HCT116 (cell line): Measurements from ENCODE around the gene UBA6. TPM values are rescaled to one million over a fixed set of nuclear protein-coding genes. Genes with fewer than 3 reads are reported as not detected.

ENCODE experiments used
- ATAC-seq: fragments of 200-7000 bp; cut with Tn5 transposase; 2 replicates; pipeline ENCODE4 v1.9.1; 2020; ENCODE audit warnings: mild to moderate bottlenecking, moderate library complexity
- BruUV-seq: library from RNA; stranded (reverse); fragments of 400-500 nt; replicated peaks from 2 replicates; lab custom pipeline; 2021; lab: Mats Ljungman, UMichigan
- CTCF ChIA-PET: fragments of 300-600 bp; sonication (Branson Sonifier 250); formaldehyde crosslinking; loops from one replicate; lab custom pipeline; 2021; ENCODE audit warnings: antibody characterized with exemption; lab: Charles Lee
- POLR2A ChIA-PET: fragments of 300-600, 350-600 bp; sonication (Branson Sonifier 250); formaldehyde crosslinking; loops from one replicate; lab custom pipeline; 2021; ENCODE audit warnings: antibody characterized with exemption; lab: Charles Lee
- RAD21 ChIA-PET, 2 experiments: fragments of 300-600 bp; sonication (Branson Sonifier 250); formaldehyde crosslinking; loops; one replicate each; lab custom pipeline; 2023; ENCODE audit warnings: low total read pairs in 2 of 2; ENCODE audit not compliant: uncharacterized antibody in 2 of 2, unreplicated experiment in 2 of 2, low non-redundant PET in 1 of 2; lab: Charles Lee
- DNase-seq: peaks from one replicate; pipeline ENCODE4 v3.0.0-alpha.2; 2010; ENCODE audit warnings: low read depth, low spot score
- H2AFZ ChIP-seq: fragments of 200-600 bp; shearing (Covaris generic), sonication (generic); 2 replicates; pipeline ENCODE4 v1.6.1; 2017; ENCODE audit warnings: low read depth, mixed run types, mixed read lengths, antibody characterized with exemption, low read length; ENCODE audit not compliant: poor library complexity, severe bottlenecking
- H3K27ac ChIP-seq: 2 replicates; pipeline ENCODE4 v1.5.1; 2012; ENCODE audit warnings: low read depth, low read length
- H3K27me3 ChIP-seq: fragments of 200-600 bp; sonication (generic); 2 replicates; pipeline ENCODE4 v1.6.1; 2016; ENCODE audit warnings: mixed run types, low read length, mixed read lengths; ENCODE audit not compliant: insufficient read depth
- H3K36me3 ChIP-seq, 2 experiments: fragments of 200-500 bp in 1 of 2; fragments of 200-600 bp in 1 of 2; sonication (Bioruptor generic) in 1 of 2; sonication (generic) in 1 of 2; 2 replicates each; pipeline versions ENCODE4 v1.5.1 to v1.6.1; 2014 to 2016; ENCODE audit warnings: low read length in 2 of 2, inconsistent platforms in 1 of 2, mixed read lengths in 1 of 2, mixed run types in 1 of 2; ENCODE audit not compliant: insufficient read depth in 2 of 2, control insufficient read depth in 1 of 2
- H3K4me1 ChIP-seq, 2 experiments: fragments of 200-600 bp in 1 of 2; sonication (generic) in 1 of 2; 2 replicates each; pipeline versions ENCODE4 v1.5.1 to v1.6.1; 2012 to 2017; ENCODE audit warnings: low read length in 2 of 2, inconsistent platforms in 1 of 2, mild to moderate bottlenecking in 1 of 2, mixed read lengths in 1 of 2, mixed run types in 1 of 2, moderate library complexity in 1 of 2; ENCODE audit not compliant: insufficient read depth in 2 of 2, control insufficient read depth in 1 of 2
- H3K4me2 ChIP-seq: fragments of 200-600 bp; sonication (generic); 2 replicates; pipeline ENCODE4 v1.6.1; 2017; ENCODE audit warnings: mixed run types, low read length, mixed read lengths
- H3K4me3 ChIP-seq, 2 experiments: fragments of 200-600 bp in 1 of 2; sonication (generic) in 1 of 2; replicated peaks in 1 of 2; 2 replicates each; pipeline ENCODE4 v1.5.1; 2011 to 2016; ENCODE audit warnings: low read length in 2 of 2, control low read depth in 1 of 2, low read depth in 1 of 2, mild to moderate bottlenecking in 1 of 2, mixed read lengths in 1 of 2, mixed run types in 1 of 2
- H3K79me2 ChIP-seq: fragments of 200-600 bp; sonication (generic); 2 replicates; pipeline ENCODE4 v1.6.1; 2017; ENCODE audit warnings: mild to moderate bottlenecking, mixed run types, low read length, moderate library complexity, mixed read lengths; ENCODE audit not compliant: insufficient read depth
- H3K9ac ChIP-seq: fragments of 200-600 bp; sonication (generic); 2 replicates; pipeline ENCODE4 v1.6.1; 2016; ENCODE audit warnings: low read length, mixed read lengths
- H3K9me2 ChIP-seq: fragments of 200-600 bp; sonication (generic), shearing (Covaris generic); 2 replicates; pipeline ENCODE4 v1.6.1; 2017; ENCODE audit warnings: mixed run types, mild to moderate bottlenecking, moderate library complexity; ENCODE audit not compliant: insufficient read depth
- H3K9me3 ChIP-seq, 2 experiments: fragments of 200-500 bp in 1 of 2; fragments of 200-600 bp in 1 of 2; sonication (Bioruptor generic) in 1 of 2; sonication (generic) in 1 of 2; 2 replicates each; pipeline ENCODE4 v1.6.1; 2014 to 2017; ENCODE audit warnings: low read length in 2 of 2, mixed read lengths in 2 of 2, inconsistent platforms in 1 of 2, low read depth in 1 of 2, mild to moderate bottlenecking in 1 of 2, mixed run types in 1 of 2, moderate library complexity in 1 of 2; ENCODE audit not compliant: control insufficient read depth in 1 of 2, insufficient read depth in 1 of 2
- H4K20me1 ChIP-seq: fragments of 200-600 bp; sonication (generic), shearing (Covaris generic); 2 replicates; pipeline ENCODE4 v1.6.1; 2017; ENCODE audit warnings: mixed run types, mild to moderate bottlenecking, moderate library complexity; ENCODE audit not compliant: insufficient read depth
- ATF3 ChIP-seq: IDR thresholded peaks from 2 replicates; pipeline ENCODE4 v1.6.1; 2012
- REST ChIP-seq: IDR thresholded peaks from 2 replicates; pipeline ENCODE4 v1.6.1; 2012; ENCODE audit warnings: low read depth
- TCF7L2 ChIP-seq: IDR thresholded peaks from 2 replicates; pipeline ENCODE4 v1.7.0; 2011; ENCODE audit warnings: borderline replicate concordance, inconsistent platforms; ENCODE audit not compliant: insufficient read depth, insufficient read length; ENCODE audit errors: extremely low read depth
- ZBTB33 ChIP-seq: IDR thresholded peaks from 2 replicates; pipeline ENCODE4 v1.6.1; 2011; ENCODE audit warnings: mild to moderate bottlenecking, low read length, moderate library complexity; ENCODE audit not compliant: insufficient replicate concordance; ENCODE audit errors: extremely low read depth
- intact Hi-C: fragments of 100-400 bp; cut with micrococcal nuclease; formaldehyde crosslinking; loops from 2 replicates; pipeline ENCODE4 v1.10.0; 2022
- total RNA-seq: library from RNA; stranded (reverse); gene quantifications from one replicate; pipeline ENCODE4 v1.2.1, GENCODE V29; 2021; ENCODE audit not compliant: unreplicated experiment

UBA6 gene
- total RNA-seq, 1 experiment from 2014 or later = 98.9 TPM

- Histone ChIP-seq H3K4me3 (no peak overlapping the region), H3K9me2 (no peaks in the 10 kb centered on the region), H3K36me3 (peaks cover 4 to 13% of the 10 kb centered on the region in 2 experiments; a peak in 3 of 4 replicates), H3K4me2 (no peak overlapping the region), H3K9ac (no peak overlapping the region), H3K79me2 (peaks cover 92% of the 10 kb centered on the region), H3K4me1 (peaks cover 0 to 2% of the 10 kb centered on the region in 2 experiments; a peak in 2 of 4 replicates), H3K27me3 (no peaks in the 10 kb centered on the region), H3K27ac (no peak overlapping the region), H2AFZ (no peak overlapping the region), H4K20me1 (no peaks in the 10 kb centered on the region), H3K9me3 (no peaks in the 10 kb centered on the region)
- CTCF ChIA-PET = no interaction called here
- no peak for DNase-seq
- intact Hi-C loops = no loop called here
- RAD21 ChIA-PET = no interaction called here
- TF ChIP-seq ZBTB33 (no peak), TCF7L2 (no peak)
- POLR2A ChIA-PET = interaction anchor here (0.6 kb wide), 1 partner anchor 491 kb away, joined by 3 read pairs; no protein-coding TSS in a partner anchor
- no peak for ATAC-seq
- no TSS peak for BruUV-seq
Measured at GRCh38 chr4:67694662-67695061, 6.3 kb downstream of the UBA6 start.

- Histone ChIP-seq H3K36me3 (peaks cover 4 to 13% of the 10 kb centered on the region in 2 experiments; a peak in 3 of 4 replicates), H3K4me2 (no peak overlapping the region), H3K9me2 (no peaks in the 10 kb centered on the region), H3K4me1 (no peaks in the 10 kb centered on the region), H3K9me3 (no peaks in the 10 kb centered on the region), H3K79me2 (peaks cover 85% of the 10 kb centered on the region), H3K9ac (no peak overlapping the region), H3K4me3 (no peak overlapping the region), H2AFZ (no peak overlapping the region), H4K20me1 (no peaks in the 10 kb centered on the region), H3K27me3 (no peaks in the 10 kb centered on the region), H3K27ac (no peak overlapping the region)
- TF ChIP-seq REST (no peak; the same call in 1 of the 2 replicates), ATF3 (no peak)
- intact Hi-C loops = no loop called here
- ATAC-seq = no peak
- ChIA-PET RAD21 (no interaction called here), POLR2A (no interaction called here), CTCF (interaction anchor here (0.7 to 1.2 kb wide), 3 partner anchors 9 to 55 kb away, joined by 3 read pairs; partner anchors contain the start of gene UBA6)
- no peak for DNase-seq
- no TSS peak for BruUV-seq
Measured at GRCh38 chr4:67691328-67691727, 9.6 kb downstream of the UBA6 start.
